HEK293 (cell line): ENCODE data around the gene ICAM4.

Source experiments
- BCL6B ChIP-seq: fragments of 450-650 bp; formaldehyde crosslinking; IDR thresholded peaks from 2 replicates; pipeline ENCODE4 v1.5.1; 2017; ENCODE audit warnings: missing biosample characterization, missing genetic modification characterization
- EGR2 ChIP-seq: fragments of 450-650 bp; formaldehyde crosslinking; IDR thresholded peaks from 2 replicates; pipeline ENCODE4 v1.5.1; 2016; ENCODE audit warnings: low read depth, missing biosample characterization, missing genetic modification characterization
- FEZF1 ChIP-seq: fragments of 450-650 bp; formaldehyde crosslinking; IDR thresholded peaks from 2 replicates; pipeline ENCODE4 v1.5.1; 2016; ENCODE audit warnings: missing biosample characterization, missing genetic modification characterization
- PRDM1 ChIP-seq: fragments of 450-650 bp; formaldehyde crosslinking; IDR thresholded peaks from 2 replicates; pipeline ENCODE4; 2016; ENCODE audit warnings: missing biosample characterization, missing genetic modification characterization
- PRDM10 ChIP-seq: fragments of 450-650 bp; formaldehyde crosslinking; IDR thresholded peaks from 2 replicates; pipeline ENCODE4 v1.5.1; 2016; ENCODE audit warnings: missing biosample characterization, missing genetic modification characterization
- PRDM4 ChIP-seq: fragments of 450-650 bp; formaldehyde crosslinking; IDR thresholded peaks from 2 replicates; pipeline ENCODE4 v1.5.1; 2017; ENCODE audit warnings: missing biosample characterization, missing genetic modification characterization
- SCRT1 ChIP-seq: fragments of 450-650 bp; formaldehyde crosslinking; IDR thresholded peaks from 2 replicates; pipeline ENCODE4 v1.5.1; 2016; ENCODE audit warnings: missing biosample characterization, missing genetic modification characterization, borderline replicate concordance
- SP7 ChIP-seq: fragments of 450-650 bp; formaldehyde crosslinking; IDR thresholded peaks from 2 replicates; pipeline ENCODE4 v1.5.1; 2016; ENCODE audit warnings: missing biosample characterization, missing genetic modification characterization
- TRIM28 ChIP-seq: IDR thresholded peaks from 2 replicates; pipeline ENCODE4 v1.6.1; 2011; ENCODE audit warnings: low read length, control low read depth, borderline replicate concordance
- ZBTB21 ChIP-seq: fragments of 450-650 bp; formaldehyde crosslinking; IDR thresholded peaks from 2 replicates; pipeline ENCODE4 v1.5.1; 2017; ENCODE audit warnings: missing biosample characterization, missing genetic modification characterization
- ZFP69B ChIP-seq: fragments of 450-650 bp; formaldehyde crosslinking; IDR thresholded peaks from 2 replicates; pipeline ENCODE4 v1.5.1; 2016; ENCODE audit warnings: missing biosample characterization, missing genetic modification characterization
- ZNF132 ChIP-seq: fragments of 450-650 bp; formaldehyde crosslinking; IDR thresholded peaks from 2 replicates; pipeline ENCODE4 v1.5.1; 2017; ENCODE audit warnings: missing biosample characterization, missing genetic modification characterization, borderline replicate concordance
- ZNF184 ChIP-seq: fragments of 450-650 bp; IDR thresholded peaks from 2 replicates; pipeline ENCODE4 v1.5.1; 2018; ENCODE audit warnings: missing biosample characterization, mild to moderate bottlenecking, missing genetic modification characterization
- ZNF221 ChIP-seq: fragments of 450-650 bp; formaldehyde crosslinking; IDR thresholded peaks from 2 replicates; pipeline ENCODE4 v1.5.1; 2017; ENCODE audit warnings: missing biosample characterization, missing genetic modification characterization, borderline replicate concordance
- ZNF324 ChIP-seq: fragments of 450-650 bp; formaldehyde crosslinking; IDR thresholded peaks from 2 replicates; pipeline ENCODE4 v1.5.1; 2016; ENCODE audit warnings: missing biosample characterization, missing genetic modification characterization
- ZNF350 ChIP-seq: fragments of 450-650 bp; formaldehyde crosslinking; IDR thresholded peaks from 2 replicates; pipeline ENCODE4 v1.5.0; 2017; ENCODE audit warnings: missing biosample characterization, mild to moderate bottlenecking, missing genetic modification characterization
- ZNF404 ChIP-seq: fragments of 450-650 bp; formaldehyde crosslinking; IDR thresholded peaks from 2 replicates; pipeline ENCODE4 v1.5.1; 2017; ENCODE audit warnings: missing biosample characterization, missing genetic modification characterization
- ZNF513 ChIP-seq: fragments of 450-650 bp; IDR thresholded peaks from 2 replicates; pipeline ENCODE4 v1.5.1; 2018; ENCODE audit warnings: missing biosample characterization, missing genetic modification characterization
- ZNF514 ChIP-seq: fragments of 450-650 bp; formaldehyde crosslinking; IDR thresholded peaks from 2 replicates; pipeline ENCODE4 v1.5.1; 2016; ENCODE audit warnings: missing biosample characterization, missing genetic modification characterization
- ZNF555 ChIP-seq: fragments of 450-650 bp; formaldehyde crosslinking; conservative IDR thresholded peaks from 2 replicates; pipeline ENCODE4 v1.5.1; 2017; ENCODE audit warnings: missing biosample characterization, mild to moderate bottlenecking, missing genetic modification characterization, inconsistent platforms
- ZNF629 ChIP-seq: fragments of 450-650 bp; formaldehyde crosslinking; IDR thresholded peaks from 2 replicates; pipeline ENCODE4 v1.5.1; 2017; ENCODE audit warnings: missing biosample characterization, missing genetic modification characterization
- ZNF670 ChIP-seq: fragments of 450-650 bp; formaldehyde crosslinking; IDR thresholded peaks from 2 replicates; pipeline ENCODE4 v1.5.1; 2016; ENCODE audit warnings: missing biosample characterization, missing genetic modification characterization, low read depth
- ZNF701 ChIP-seq: fragments of 450-650 bp; formaldehyde crosslinking; IDR thresholded peaks from 2 replicates; pipeline ENCODE4 v1.5.1; 2016; ENCODE audit warnings: missing biosample characterization, missing genetic modification characterization
- ZNF785 ChIP-seq: fragments of 450-650 bp; formaldehyde crosslinking; IDR thresholded peaks from 2 replicates; pipeline ENCODE4 v1.5.1; 2016; ENCODE audit warnings: missing biosample characterization, missing genetic modification characterization
- ZNF830 ChIP-seq: fragments of 450-650 bp; IDR thresholded peaks from 2 replicates; pipeline ENCODE4 v1.5.0; 2018; ENCODE audit warnings: missing biosample characterization, missing genetic modification characterization, low read depth, mild to moderate bottlenecking, moderate library complexity
- ZNF837 ChIP-seq: fragments of 450-650 bp; formaldehyde crosslinking; IDR thresholded peaks from 2 replicates; pipeline ENCODE4 v1.5.1; 2016; ENCODE audit warnings: missing biosample characterization, missing genetic modification characterization
- ZSCAN18 ChIP-seq: fragments of 450-650 bp; formaldehyde crosslinking; IDR thresholded peaks from 2 replicates; pipeline ENCODE4 v1.5.1; 2016; ENCODE audit warnings: missing biosample characterization, missing genetic modification characterization

Gene ICAM4

GRCh38 chr19:10315335-10316214 is 28.8 kb downstream of the ICAM4 start, which contains the start of gene FDX2 (continued):
- TF ChIP-seq ZNF132 (tag by site-specific recombination) (no peak), ZNF701 (tag by site-specific recombination) (no peak), ZNF837 (tag by site-specific recombination) (no peak), ZNF629 (tag by site-specific recombination) (peak; percentile 39), ZNF555 (tag by site-specific recombination) (no peak), PRDM10 (peak; percentile 77), SP7 (tag by site-specific recombination) (peak; percentile 80), BCL6B (tag by site-specific recombination) (no peak), TRIM28 (no peak), ZNF514 (tag by site-specific recombination) (no peak), ZNF350 (no peak), ZSCAN18 (tag by site-specific recombination) (no peak), ZFP69B (tag by site-specific recombination) (no peak), ZNF513 (no peak), FEZF1 (no peak), ZNF221 (tag by site-specific recombination) (no peak), PRDM1 (tag by site-specific recombination) (no peak), ZNF785 (no peak), EGR2 (tag by site-specific recombination) (0 out of 2 replicates have a peak, but pooled peaks have one; percentile 9), ZNF830 (no peak), ZNF670 (tag by site-specific recombination) (no peak), SCRT1 (tag by site-specific recombination) (no peak), ZBTB21 (tag by site-specific recombination) (0 out of 2 replicates have a peak, but pooled peaks have one; percentile 27), ZNF184 (tag by site-specific recombination) (no peak), PRDM4 (tag by site-specific recombination) (no peak), ZNF324 (no peak), ZNF404 (tag by site-specific recombination) (no peak)
